HG03103 (cell line): Measurements from ENCODE around the gene TAF1B.

Experiments used
- ATAC-seq: cut with Tn5 transposase; IDR thresholded peaks from one replicate; pipeline ENCODE4 v1.9.1; 2021; ENCODE audit warnings: low read depth; ENCODE audit not compliant: unreplicated experiment

Gene TAF1B

GRCh38 chr2:9807555-9808305, 35.5 kb upstream of the TAF1B start:
- ATAC-seq = no peak

- ATAC-seq = no peak
These were observed 34.8 kb upstream of the TAF1B start for GRCh38 chr2:9808334-9809063.

DNA sequence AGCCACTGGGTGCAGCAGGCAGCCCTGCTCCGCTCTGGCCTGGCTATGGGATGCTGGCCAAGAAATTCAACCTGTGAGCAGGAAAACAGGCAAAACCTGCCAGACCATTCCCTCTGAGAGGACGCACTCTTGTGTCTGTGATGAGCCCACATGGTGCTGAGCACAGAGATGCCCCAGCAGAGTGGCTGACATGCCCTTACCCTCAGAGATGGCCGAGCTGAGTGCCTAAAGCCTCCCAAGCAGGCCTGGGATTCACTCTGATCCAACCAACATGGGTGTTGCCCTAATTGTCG, 34.3 kb upstream of the TAF1B start:
- no peak for ATAC-seq

GRCh38 chr2:9809448-9810088, 33.7 kb upstream of the TAF1B start:
- no peak for ATAC-seq

DNA sequence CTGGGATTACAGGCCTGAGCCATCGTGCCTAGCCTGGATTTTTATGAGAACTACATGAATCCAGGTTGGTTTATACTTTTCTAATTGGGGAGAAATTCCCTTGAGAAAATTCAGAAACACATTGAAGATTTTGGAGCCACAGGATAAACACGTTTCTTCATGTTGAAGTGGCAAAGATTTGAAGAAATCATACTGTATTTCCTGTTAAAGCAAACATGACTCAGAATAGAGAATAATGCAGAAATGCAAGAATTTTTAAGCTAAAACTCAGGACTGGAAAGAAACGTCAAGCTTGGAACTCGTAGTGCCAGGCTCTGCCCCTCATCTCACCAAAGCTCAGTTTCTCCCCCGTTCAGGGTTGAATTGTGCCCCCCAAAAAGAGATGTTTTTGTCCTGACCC, 32.1 kb upstream of the TAF1B start:
- no peak for ATAC-seq

- ATAC-seq = no peak
These were observed 31.4 kb upstream of the TAF1B start for GRCh38 chr2:9811679-9812511.

DNA sequence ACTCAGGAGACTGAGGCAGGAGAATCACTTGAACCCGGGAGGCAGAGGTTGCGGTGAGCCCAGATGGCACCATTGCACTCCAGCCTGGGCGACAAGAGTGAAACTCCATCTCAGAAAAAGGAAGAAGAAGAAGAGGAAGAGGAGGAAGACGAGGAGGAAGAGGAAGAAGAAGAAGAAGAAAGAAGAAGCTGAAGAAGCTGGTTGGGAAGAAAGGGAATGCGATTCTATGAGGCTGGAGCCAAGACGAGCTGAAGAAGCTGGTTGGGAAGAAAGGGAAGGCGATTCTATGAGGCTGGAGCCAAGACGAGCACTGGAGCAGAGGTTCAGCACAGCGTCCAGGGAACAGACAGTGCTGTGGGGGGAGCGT, 30.3 kb upstream of the TAF1B start:
- no peak for ATAC-seq

DNA sequence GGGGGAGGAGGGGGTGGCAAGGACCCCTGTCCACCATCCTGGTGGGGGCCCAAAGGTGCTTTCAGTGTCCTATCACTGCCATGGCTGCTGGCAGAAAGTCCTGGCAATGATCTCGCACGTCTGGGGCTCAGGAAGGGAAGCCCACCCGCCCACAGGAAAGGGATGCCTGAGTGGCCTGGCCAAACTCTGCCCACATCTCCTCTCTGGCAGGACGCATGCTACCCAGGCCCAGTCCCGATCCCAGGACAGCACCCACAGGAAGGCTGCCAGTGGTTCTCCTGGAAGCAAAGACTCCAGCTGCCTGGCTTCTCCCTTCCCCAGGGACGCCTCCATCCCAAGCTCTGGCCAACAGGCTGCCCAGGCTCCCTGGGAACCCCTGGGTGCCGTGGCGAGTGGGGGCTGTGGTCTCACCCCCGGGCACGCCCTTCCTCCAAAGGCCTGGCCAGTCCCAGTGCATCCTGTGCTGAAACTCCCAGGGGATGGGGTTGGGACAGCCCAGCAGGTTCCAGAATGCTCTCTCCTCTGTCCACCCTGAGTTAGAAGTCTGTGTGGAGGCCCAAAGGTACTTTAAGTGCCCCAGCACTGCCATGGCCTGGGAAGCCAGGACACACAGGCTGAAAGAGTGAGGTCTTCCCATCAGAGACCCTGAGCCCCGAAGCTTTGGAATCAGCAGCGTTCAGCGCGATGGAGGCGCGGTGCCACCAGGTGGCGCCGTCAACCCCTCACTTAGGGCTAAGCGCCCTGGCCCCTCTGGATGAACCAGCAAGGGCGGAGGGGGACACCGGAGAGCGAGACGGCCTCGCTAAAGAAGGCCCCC, 29.8 kb upstream of the TAF1B start:
- ATAC-seq = no peak

DNA sequence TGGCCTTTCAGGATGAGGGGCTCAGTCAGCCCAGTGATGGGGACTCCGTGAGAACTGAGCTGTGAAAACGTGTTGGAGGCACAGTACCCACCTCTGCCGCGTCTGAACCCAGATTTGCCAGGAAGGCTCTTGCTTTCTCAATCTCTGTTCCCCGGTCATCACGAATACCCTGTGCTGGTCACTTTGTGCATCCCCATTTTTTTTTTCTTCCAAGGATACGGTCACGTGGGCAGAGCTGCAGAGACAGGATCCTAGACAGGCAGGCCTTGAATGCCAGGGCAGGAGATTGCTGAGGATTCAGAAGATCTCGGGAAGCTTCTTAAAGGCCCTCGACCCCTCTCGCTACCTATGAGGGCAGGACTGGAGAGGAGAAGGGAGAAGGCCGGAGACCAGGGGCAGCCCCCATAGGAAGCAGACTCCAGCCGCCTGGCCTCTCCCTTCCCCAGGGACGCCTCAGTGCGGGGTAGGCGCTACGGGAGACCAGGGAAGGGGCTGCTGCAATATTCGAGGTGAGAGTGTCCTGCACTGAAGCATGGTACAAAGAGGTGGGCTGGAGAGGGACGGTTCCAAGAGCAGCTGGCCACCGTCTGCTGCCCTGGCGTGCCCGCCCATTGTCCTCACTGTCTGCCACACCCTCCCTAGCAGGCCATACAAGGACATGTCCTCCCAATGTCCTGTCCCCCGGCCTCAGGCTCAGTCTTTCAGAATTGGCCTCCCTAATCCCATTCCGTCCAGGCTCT, 29.0 kb upstream of the TAF1B start:
- no peak for ATAC-seq

- ATAC-seq = no peak
These were observed 28.2 kb upstream of the TAF1B start for GRCh38 chr2:9815076-9815475.

- ATAC-seq = no peak
These were observed 27.4 kb upstream of the TAF1B start for GRCh38 chr2:9815844-9816279.

DNA sequence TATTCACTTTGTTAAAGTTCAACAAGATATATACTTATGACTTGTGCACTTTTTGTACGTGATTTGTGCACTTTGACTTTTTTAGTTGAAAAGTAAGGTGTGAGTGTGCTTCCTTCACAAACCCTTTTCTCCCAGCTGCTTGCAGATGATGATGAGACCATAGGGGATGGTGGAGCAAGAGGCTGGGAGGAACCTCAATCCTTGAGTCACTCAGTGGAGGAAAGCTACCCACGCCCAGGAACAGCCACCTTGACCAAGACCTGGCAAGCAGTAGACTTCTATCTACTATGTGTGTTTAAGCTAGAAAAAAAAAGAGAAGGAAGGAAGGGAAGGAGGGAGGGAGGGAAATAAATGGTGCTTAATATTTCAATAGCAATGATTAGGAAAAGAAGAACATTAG, 25.2 kb upstream of the TAF1B start:
- ATAC-seq = no peak

DNA sequence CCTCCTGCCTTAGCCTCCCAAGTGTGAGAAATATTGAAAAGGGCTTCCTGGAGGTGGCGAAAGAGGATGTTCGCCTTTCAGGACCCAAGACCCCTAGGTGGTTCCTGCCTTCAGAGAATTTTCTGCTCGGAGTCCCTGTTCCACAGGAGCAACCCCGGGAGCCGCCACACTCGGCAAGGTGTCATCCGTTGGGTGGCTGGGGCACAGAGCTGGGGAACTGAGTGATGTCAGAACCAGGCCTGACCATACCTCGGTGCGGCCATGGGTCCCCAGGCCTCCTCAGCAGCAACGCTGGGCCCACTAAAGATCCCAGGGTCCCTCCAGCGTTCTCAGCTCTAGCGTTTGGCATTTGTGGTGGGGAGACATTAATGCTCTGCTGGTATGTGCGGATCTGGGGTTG, 23.7 kb upstream of the TAF1B start:
- no peak for ATAC-seq

DNA sequence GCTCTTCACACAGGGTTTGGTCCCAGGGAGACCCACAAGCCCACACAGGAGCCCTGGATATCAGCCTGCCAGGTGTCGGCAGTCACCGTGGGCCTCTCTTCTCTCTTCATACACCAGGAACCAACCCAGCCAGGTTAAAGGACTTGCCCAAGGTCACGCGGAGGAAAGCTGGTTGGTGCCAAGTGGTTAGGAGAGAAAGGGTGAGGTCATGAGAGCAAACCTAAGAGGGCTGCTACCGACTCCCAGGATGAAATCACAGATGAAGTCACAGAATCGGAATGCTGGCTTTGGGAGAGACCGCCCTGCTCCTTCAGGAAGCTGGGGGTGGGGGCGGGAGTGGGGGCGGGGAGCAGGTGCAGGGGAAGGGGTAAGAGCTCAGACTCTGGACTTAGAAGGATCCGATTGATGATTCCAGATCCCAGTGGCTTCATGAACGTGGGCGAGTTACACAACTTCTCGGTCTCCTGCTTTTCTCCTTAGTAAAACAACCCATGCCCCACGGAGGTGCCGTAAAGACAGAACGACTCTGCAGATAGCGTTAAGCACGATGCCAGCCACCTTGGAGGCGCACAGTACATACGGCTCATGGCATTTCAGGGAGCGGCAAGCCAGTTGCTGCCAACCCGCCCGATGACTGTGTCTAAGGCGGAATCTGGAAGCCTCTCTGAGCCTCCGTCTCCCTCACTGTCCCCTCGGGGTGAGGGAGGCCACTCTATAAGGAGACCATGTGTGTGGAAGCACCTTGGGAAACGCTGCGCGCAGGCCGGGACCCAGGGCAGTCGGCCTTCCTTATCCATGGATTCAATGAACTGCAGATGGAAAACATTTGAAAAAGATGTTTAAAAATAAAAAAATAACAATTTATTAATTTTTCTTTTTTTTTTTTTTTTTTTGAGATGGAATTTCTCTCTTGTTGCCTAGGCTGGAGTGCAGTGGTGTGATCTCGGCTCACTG, 23.0 kb upstream of the TAF1B start:
- ATAC-seq = no peak

GRCh38 chr2:9821805-9822445, 21.3 kb upstream of the TAF1B start:
- ATAC-seq = no peak

DNA sequence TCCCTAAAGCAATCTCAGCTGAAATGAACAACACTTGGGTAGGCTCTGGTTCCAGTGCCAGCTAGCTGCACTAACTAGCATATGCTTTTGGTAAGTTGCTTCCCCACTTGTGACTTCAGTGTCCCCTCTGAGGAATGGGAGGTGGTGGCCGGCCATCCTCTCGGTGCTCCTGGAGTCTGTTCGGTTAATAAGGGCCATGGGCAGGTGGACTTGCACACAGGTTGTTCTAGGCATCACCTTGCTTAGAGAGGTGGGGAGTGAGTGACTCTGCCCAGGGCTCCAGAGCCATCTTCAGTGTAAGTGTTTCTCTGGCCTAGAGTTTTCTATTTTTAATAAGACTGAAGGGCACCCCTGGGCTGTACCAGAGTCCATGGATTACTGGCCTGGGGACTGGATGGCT, 18.8 kb upstream of the TAF1B start:
- no peak for ATAC-seq

DNA sequence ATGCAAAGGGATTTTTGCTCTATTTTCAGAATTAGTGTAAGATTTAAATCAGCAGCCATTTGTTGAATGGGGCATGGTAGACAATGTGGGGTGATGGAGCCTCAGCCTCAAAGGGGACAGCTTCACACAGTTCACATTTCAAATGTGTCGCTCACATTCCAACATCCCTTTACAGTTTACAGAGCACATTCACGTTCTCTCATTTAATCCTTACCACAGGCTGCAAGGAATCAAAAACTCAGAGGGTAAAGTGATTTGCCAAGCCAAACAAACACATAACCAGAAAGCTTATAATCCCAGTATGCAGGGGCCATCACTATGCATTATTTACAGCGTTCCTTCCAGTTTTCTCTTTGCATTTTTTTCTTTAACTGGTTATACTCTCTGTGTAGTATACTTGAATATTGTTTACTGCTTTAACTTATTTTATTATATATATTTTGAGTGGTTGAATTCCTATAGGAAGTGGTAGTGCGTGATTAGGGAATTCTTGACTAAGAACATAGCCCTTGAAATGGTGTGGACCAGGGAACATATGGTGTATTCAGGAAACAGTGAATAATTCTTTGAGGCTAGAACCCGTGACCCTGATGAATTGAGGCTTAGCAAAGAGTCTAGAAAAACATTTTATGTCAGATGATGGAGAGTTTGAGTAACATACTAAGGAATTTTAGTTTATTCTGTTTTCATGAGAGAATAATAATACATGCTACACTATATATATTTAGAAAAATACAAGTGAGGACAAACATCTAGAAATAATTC, 18.1 kb upstream of the TAF1B start:
- no peak for ATAC-seq
